PFSK-1 (cell line): Measurements from ENCODE around the gene HTR4.

Experiments
- POLR2AphosphoS5 ChIP-seq: IDR thresholded peaks from 2 replicates; pipeline ENCODE4 v1.6.1; 2012; ENCODE audit warnings: low read depth, mild to moderate bottlenecking, control low read depth, low read length, moderate library complexity
- SIN3A ChIP-seq: IDR thresholded peaks from 2 replicates; pipeline ENCODE4 v1.6.1; 2012; ENCODE audit warnings: mild to moderate bottlenecking, low read length, moderate library complexity, borderline replicate concordance; ENCODE audit not compliant: insufficient read depth
- TAF1 ChIP-seq: IDR thresholded peaks from 2 replicates; pipeline ENCODE4 v1.6.1; 2012; ENCODE audit warnings: low read length, control low read depth, borderline replicate concordance; ENCODE audit not compliant: insufficient read depth
- TF ChIP-seq, protein P1 (sequence below), 2 experiments: IDR thresholded peaks; 2 replicates each; pipeline versions ENCODE4 v1.6.1 to v1.8.0; 2011 to 2012; ENCODE audit warnings: low read depth in 2 of 2, low read length in 2 of 2, control low read depth in 1 of 2, inconsistent platforms in 1 of 2, mild to moderate bottlenecking in 1 of 2, moderate library complexity in 1 of 2; ENCODE audit not compliant: insufficient read depth in 1 of 2

DNA sequence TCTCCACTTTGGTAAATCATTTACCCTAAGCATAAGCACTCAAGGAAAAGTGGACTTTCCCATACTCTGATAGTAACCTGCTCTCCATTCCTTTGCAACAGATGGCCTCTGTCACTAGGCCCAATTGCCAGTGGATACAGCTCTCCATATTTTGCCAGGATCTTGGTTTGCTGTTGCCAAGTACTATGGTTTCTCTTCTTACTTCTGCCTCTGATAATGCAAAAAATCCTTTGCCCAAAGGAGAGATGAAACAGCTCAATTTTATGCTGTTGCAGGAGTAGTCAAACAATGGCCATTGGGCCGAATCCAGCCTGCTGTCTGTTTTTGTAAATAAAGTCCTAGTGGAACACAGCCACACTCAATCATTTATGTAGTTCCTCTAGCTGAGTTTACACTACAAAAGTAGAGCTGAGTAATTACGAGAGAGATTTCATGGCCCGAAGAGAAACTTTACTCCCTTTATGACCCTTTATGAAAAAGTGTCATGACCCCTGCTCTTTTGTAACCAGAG is 92.5 kb downstream of the HTR4 start:
- TF ChIP-seq TAF1 (no peak), POLR2AphosphoS5 (no peak), SIN3A (no peak)
- TF ChIP-seq, protein P1, sequence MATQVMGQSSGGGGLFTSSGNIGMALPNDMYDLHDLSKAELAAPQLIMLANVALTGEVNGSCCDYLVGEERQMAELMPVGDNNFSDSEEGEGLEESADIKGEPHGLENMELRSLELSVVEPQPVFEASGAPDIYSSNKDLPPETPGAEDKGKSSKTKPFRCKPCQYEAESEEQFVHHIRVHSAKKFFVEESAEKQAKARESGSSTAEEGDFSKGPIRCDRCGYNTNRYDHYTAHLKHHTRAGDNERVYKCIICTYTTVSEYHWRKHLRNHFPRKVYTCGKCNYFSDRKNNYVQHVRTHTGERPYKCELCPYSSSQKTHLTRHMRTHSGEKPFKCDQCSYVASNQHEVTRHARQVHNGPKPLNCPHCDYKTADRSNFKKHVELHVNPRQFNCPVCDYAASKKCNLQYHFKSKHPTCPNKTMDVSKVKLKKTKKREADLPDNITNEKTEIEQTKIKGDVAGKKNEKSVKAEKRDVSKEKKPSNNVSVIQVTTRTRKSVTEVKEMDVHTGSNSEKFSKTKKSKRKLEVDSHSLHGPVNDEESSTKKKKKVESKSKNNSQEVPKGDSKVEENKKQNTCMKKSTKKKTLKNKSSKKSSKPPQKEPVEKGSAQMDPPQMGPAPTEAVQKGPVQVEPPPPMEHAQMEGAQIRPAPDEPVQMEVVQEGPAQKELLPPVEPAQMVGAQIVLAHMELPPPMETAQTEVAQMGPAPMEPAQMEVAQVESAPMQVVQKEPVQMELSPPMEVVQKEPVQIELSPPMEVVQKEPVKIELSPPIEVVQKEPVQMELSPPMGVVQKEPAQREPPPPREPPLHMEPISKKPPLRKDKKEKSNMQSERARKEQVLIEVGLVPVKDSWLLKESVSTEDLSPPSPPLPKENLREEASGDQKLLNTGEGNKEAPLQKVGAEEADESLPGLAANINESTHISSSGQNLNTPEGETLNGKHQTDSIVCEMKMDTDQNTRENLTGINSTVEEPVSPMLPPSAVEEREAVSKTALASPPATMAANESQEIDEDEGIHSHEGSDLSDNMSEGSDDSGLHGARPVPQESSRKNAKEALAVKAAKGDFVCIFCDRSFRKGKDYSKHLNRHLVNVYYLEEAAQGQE (IDR thresholded peaks at IDR 0.05; ENCODE audit: insufficient read depth in 1 of 2, low read depth in 2 of 2, low read length in 2 of 2), result no peak
